IMR-90 (cell line): ENCODE data around the gene XPO4.

ENCODE experiments used
- MAZ ChIP-seq: IDR thresholded peaks from 2 replicates; pipeline ENCODE4 v1.6.1; 2012; ENCODE audit warnings: low read depth, mild to moderate bottlenecking, low read length, improper control_type of control experiment, moderate library complexity, borderline replicate concordance
- SMC3 ChIP-seq: fragments of 150-350 bp; IDR thresholded peaks from 2 replicates; pipeline ENCODE4 v1.6.1; 2016; ENCODE audit warnings: low read depth, mild to moderate bottlenecking, antibody characterized with exemption, low read length, moderate library complexity

DNA sequence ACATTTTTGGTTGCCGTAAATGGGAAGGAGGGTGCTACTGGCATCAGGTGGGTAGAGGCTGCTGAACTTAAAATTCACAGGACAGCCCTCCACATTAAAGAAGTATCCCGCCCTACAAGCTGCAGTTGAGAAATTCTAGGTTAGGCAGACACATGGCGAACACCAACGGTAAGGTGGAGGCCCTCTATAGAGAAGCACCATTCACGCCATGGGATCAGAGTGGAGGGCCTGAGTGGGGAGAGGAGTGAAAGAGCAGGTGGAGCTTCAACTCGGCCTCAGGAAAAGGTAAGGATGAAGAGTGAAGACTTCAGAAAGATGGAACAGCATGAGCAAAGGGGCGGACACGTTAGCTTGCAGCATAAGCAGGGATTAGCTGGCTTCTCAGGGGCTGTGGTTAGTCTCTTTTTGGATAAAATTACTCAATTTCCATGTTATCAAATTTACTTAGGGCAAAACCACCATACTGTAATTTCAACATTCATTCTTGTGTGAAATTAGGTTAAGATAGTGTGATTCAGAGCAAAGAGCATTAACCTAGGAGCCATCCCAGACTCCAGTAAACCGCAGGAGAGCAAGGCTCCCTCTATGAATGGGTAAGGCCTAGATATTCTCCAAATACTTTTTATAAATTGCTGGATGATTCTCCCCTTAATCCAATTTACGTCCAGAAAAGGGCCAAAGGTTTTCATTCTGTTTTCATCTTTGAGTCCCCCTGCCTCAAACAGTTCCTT, 130.0 kb downstream of the XPO4 start:
- TF ChIP-seq SMC3 (no peak), MAZ (no peak)
